GF-D8 (cell line): ENCODE data around the gene CDYL.
"Not testable (repeated sequence)": the region's sequence is repeated elsewhere in the genome, so short reads cannot be mapped to it uniquely, and the experiment has no call there.

Source experiments
- DNase-seq: peaks from one replicate; lab custom pipeline; 2025; lab: John Stamatoyannopoulos, UW

The CDYL gene

GRCh38 chr6:5004373-5005037 is 228.3 kb downstream of the CDYL start:
- no peak for DNase-seq

DNA sequence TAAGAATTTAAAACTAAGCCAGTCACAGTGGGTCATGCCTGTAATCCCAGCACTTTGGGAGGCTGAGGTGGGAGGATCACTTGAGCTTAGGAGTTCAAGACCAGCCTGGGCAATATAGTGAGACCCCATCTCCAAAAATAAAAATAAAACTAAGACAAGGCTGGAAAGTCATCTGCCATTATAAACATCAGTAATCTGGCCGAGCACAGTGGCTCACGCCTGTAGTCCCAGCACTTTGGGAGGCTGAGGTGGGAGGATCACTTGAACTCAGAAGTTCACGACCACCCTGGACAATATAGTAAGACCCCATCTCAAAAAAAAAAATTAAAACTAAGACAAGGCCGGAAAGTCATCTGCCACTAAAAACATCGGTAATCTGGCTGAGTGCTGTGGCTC is 228.8 kb downstream of the CDYL start:
- not testable (repeated sequence) for DNase-seq
